KBM-7 (cell line): ENCODE data around the gene KRT5.

Experiments used
- DNase-seq: peaks from one replicate; pipeline ENCODE4 v3.0.0-alpha.2; 2015
- in situ Hi-C: fragments of 300-500 bp; cut with MboI; formaldehyde crosslinking; loops from 2 replicates; pipeline ENCODE4 v1.14.3; 2020; ENCODE audit warnings: low sequenced_read_pairs, low pct_unique_long_range_greater_than_20kb, mixed read lengths

KRT5 gene

GRCh38 chr12:52539821-52540173 lies 19.6 kb upstream of the KRT5 start:
- DNase-seq: no peak
- in situ Hi-C loops: no loop called here

DNA sequence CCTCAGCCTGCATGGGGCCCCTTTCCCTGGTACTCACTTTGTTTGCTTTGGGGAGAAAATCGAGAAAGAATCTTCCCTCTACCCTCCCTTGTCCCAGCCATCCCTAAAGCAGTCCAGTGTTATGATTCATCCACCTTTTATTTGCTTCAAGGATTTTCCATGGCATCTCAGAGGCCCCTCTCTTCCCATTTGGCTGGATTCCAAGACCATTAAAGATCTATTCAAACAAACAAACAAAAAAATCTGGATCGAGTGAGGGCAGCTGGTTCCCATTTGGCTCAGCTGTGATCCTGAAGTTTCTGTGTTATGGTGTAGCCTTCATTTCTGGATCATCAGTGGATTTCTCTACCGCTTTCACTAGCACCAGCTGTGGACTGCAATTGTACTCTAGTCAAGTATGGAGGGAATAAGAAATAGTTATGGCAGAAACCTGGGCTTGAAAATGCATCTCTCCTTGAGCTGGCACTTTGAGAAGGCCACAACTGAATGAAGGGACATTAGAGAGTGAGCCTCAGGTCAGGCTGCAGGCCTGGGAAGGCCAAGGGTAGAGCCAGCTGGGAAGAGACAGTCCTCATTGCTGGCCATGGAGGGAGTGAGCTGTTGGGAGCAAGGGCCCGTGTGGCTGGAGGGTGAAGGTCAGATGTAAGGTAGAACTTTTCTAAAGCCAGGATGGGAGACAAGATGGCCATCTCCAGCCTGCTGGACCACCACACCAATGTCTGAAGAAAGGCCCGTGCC lies 19.1 kb upstream of the KRT5 start:
- in situ Hi-C loops: no loop called here
- no peak for DNase-seq

DNA sequence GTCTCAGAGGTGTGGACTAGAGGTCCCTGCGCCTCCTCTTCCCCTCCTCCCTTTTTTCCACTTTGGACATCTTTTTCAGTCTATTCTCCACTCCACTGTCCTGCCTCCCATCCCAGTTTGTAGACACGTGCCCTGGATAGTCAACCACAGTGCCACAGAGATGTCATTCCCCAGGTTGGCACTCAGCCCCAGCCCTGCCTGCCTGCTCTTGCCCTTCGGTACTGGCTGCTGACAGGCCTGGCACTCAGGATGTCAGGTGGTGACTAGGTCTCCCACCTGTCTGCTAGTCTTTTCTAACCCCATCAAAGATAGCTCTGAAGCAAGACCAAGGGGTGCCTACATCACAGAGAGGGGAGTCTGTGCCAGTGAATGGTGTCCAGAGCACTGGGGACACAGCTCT lies 16.9 kb upstream of the KRT5 start:
- in situ Hi-C loops: no loop called here
- DNase-seq: no peak

- in situ Hi-C loops: no loop called here
- no peak for DNase-seq
Observed at GRCh38 chr12:52535574-52535973, 15.4 kb upstream of the KRT5 start.

DNA sequence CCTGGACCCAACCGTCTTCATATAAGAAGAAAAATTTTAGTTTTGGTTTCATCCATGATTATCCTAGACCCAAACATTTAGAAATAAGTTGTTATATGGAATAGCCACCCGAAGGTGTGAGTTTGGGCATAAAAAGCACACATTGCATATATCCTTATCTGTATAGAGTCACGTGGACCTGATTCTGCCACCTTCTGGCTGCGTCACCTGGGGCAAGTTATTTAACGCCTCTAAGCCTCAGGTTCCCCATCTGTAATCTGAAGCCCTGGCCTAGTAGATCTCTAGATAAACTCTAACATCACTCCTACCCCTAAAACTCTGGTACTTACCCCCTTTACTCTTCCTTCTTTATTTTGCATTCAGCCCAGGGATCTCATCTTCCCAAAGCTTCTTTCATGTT lies 14.3 kb upstream of the KRT5 start:
- in situ Hi-C loops: no loop called here
- DNase-seq: no peak

GRCh38 chr12:52533686-52534470 lies 13.7 kb upstream of the KRT5 start:
- in situ Hi-C loops: no loop called here

DNA sequence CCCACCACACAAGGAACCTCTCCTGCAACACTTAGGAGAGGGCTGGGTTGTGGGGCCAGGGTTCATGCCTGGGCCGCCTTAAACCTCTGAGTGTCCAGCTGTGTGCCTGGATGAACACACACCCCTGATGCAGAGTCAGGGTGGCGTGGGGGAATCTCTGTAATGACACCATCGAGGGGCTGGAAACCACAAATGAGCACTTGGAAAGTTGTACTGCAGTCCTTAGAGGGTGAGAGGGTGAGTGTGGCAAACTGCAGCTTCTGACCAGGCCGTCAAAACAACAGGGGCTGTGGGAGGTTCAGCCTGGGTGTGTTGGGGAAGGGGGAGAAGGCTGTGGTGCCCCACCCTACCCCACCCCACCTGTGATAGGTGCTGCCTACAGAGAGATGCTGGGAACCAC lies 12.4 kb upstream of the KRT5 start:
- in situ Hi-C loops: no loop called here
- no peak for DNase-seq

More at GRCh38 chr12:52533686-52534470, 13.7 kb upstream of the KRT5 start:
- no peak for DNase-seq

DNA sequence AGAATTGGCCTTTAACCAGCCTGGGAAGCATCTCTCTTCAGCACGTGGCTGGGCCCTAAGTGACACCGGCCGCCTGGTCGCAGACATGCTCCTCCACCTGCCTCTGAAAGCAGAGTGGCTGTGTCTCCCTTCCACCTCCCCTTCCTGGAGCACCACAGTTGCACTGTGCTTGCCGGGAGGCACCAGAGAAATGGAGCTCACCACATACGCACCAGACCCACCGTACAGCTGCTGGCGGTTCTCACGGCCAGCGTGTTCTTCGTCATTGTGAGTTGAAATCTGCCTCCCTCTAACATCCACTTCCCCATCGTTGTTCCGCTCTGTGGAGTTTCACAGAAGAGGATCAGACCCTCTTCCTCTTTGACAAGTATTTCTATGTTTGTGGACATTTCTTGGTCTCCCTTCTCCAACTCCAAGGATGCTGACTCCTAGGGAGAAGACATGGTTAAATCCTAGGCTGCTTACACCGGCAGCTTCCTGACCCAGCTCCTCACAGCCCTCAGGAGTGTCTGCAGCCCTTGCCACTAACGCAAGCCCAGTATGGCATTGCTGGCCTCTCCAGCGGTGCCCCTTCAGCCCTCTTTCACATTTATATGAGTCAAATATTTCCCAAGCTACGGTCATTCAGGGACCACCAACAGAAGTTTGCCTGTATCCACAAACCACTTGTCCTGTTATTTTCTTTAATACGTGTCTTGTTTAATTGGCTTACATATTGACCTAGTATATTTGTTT lies 11.5 kb upstream of the KRT5 start:
- peak; percentile 10 for DNase-seq
- in situ Hi-C loops: no loop called here

DNA sequence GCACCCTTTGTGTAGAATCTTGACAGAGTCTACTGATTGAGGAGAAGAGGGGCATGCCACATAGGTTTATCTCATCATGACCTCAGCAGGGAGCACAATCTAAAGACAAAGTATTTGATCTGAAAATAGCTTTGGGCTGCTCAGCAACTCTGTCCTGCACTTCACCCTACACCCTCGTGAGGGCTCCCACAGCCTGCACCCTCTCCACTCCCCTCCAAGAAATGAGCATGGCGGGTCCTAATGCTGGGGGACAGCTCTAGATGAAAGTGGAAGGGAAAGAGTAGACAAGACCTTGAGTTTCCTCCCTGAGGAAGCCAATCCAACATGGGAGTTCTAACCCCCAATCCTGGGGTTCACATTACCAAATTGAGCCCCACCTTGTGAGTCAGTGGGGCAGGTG lies 10.7 kb upstream of the KRT5 start:
- in situ Hi-C loops: no loop called here
- DNase-seq: no peak

- in situ Hi-C loops: no loop called here
- no peak for DNase-seq
Observed at GRCh38 chr12:52530366-52530765, 10.2 kb upstream of the KRT5 start.

DNA sequence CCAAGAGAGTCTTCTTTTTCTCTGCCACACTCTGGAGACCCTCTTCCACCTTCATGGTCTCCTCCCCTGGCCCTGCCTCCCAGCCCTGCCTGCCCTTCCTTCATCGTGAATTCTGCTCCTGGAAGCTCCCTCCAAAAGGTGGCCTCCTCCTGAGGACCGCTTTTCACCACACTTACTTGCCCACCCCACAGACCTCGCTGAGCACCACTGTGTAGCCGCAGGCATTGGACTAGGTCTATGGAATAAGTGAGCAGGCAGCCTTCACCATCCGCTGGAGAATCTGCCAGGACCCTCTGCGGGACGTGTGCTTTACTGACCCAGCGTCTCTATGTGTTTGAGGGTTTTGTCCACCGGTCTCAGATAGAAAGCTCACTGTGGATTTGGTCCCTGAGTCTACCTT lies 9.7 kb upstream of the KRT5 start:
- in situ Hi-C loops: no loop called here
- DNase-seq: no peak

DNA sequence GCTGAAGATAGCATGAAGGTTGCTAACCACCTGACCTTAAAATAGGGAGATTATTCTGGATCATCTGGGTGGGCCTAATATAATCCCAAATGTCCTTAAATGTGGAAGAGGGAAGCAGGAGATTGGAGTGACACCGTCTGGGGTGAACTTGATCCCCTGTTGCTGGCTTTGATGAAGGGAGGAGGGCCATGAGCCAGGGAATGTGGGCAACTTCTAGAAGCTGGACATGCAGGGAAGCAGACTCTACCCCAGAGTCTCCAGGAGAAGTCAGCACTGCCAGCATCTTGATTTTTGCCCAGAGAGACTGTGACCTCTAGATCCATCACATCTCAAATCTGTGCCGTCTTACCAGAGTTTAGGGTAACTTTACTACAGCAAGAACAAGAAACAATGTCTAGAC lies 9.2 kb upstream of the KRT5 start:
- in situ Hi-C loops: no loop called here
- DNase-seq: no peak

- in situ Hi-C loops: no loop called here
- no peak for DNase-seq
Observed at GRCh38 chr12:52528641-52529143, 8.5 kb upstream of the KRT5 start.

DNA sequence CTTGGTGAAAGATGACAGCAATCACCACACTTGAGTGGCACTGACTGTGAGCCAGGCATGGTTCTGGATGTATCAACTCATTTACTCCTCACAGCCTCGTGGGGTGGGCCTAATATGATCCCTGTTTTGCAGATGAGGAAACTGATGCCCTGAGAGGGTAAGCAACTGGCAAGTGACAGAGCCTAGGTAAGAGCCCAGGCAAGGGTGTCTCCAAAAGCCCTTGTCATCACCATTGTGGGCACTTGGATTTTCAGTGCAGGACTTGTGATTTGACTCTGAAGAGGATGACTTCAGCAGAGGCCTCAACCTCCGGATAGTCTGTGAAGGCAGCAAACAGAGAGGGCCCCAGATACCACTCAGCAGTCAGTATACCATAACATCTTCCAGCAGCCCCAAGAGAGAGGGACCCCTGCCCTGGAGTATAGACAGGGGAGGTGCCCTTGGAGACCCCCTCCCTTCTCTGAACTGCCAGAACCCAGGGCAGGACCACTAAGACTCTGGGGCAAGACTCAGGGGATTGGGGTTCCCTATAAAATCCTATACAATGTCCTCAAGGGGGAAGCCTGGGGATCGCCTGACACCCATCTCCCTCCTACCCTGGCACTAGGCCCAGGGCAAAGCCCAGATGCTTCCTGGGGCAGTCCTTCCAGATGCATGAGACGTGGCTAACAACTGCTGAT lies 7.1 kb upstream of the KRT5 start:
- no peak for DNase-seq
- in situ Hi-C loops: no loop called here

DNA sequence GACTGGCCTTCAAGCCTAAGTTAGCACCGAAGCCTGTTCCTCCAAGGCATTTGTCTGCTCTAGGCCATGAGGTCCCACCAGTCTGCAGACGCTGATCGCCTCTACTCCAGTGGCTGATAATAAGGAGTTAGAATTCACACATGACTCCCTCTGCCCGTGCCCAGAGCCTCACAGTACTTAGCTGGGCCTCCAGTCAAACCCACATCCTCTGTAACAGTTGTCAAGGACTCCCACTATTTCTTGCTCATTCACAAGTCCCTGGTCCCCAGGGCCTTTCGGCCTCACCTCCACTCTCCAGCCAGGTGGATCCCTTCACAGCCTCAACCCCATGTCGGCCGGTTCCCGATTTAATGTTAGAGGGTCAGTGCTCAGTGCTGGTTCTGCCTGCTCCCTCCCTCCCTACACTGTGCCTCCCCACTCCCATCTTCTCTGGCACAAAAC lies 6.3 kb upstream of the KRT5 start:
- in situ Hi-C loops: no loop called here

GRCh38 chr12:52525661-52526499 lies 5.7 kb upstream of the KRT5 start:
- in situ Hi-C loops: no loop called here
- no peak for DNase-seq

More for the DNA sequence above, 6.3 kb upstream of the KRT5 start:
- no peak for DNase-seq

DNA sequence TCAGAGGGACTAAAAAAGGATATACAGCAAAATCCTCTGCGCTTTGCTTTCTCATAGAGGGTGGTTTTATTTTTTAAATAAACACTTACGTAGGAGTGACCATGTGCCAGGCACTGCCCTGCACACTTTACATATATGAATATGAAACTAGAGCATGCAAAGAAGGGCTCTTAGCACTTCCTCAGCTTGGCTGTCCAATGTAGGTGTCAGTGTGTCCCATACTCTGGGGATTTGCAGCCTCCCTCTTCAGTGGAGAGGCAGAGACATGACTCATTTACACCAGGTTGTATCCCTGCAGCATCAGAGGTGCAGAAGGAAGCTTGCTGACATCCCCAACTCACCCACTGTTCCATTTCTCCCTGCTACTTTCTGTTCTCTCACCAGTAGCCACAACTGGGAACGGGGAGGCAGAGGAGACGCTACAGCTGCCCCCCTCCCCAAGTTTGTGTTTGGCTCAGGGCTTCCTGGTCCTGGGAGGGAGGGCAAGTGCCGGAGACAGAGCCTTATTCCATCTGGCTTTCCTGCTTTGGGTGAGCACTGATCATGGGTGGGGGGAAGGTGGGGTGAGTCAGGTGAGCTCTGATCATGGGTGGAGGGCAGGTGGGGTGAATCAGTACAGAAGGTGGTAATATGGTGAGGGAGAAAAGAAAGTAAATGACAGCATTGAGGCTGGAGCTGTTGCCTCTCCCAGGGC lies 4.9 kb upstream of the KRT5 start:
- DNase-seq: no peak

More for the DNA sequence above, 4.9 kb upstream of the KRT5 start:
- in situ Hi-C loops: no loop called here
